Fibroblast of skin of left quadriceps (primary cell): Measurements from ENCODE around the gene ZNF500.

Experiments
- DNase-seq, 2 experiments: peaks; one replicate each; pipeline ENCODE4 v3.0.0-alpha.2; 2013; ENCODE audit warnings: low read depth in 2 of 2

ZNF500 gene

DNA sequence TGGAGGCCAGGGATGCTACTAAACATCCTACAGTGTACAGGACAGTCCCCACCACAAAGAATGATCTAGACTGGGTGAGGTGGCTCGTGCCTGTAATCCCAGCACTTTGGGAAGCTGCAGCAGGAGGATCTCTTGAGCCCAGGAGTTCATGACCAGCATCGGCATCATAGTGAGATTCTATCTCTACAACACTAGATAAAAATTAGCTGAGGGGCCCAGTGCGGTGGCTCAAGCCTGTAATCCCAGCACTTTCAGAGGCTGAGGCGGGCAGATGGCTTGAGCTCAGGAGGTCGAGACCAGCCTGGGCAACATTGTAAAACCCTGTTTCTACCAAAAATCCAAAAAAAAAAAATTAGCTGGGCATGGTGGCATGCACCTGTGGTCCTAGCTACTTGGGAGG, 5.4 kb upstream of the ZNF500 start:
- DNase-seq = no peak

GRCh38 chr16:4771646-4772045, 4.7 kb upstream of the ZNF500 start:
- DNase-seq = no peak

GRCh38 chr16:4769306-4769638, 2.3 kb upstream of the ZNF500 start:
- no peak for DNase-seq

DNA sequence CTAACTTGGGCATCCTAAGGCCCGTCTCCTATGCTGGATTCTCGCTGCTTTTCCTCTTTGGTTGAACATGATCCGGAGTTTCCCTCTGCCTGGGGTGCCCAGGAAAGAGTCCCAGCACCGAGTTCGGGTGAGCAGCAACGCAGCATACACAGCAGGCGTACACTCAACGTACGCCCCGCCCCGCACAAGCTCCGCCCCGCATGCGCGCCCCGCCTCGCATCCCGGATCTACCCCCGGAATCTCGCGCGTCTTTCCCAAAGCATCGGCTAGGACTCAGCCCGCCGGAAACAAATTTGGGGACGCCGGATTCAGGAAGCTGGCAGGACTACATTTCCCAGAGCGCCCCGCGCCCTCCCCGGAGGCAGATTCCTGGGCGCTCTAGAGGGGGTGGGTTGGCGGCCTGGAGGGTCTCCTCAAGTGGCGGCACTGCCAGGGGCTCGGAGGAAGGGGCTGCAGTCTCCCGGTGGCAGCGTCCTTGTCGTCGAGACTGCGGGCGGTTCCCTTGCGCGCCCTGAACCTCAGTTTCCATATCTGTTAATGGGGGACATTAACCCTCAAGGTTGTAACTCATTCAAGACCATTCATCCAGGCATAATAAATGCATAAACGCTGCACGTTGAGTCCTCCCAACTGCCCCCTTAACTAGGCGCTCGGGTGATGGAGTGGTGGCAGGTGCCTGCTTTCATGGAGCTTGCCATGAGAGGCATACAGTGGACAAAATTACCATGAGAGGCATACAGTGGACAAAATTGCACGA, 1.8 kb upstream of the ZNF500 start:
- peak; percentile 90 to 92 for DNase-seq

GRCh38 chr16:4767872-4768548, 1.0 kb upstream of the ZNF500 start:
- DNase-seq = no peak

GRCh38 chr16:4765511-4766474, 1.2 kb downstream of the ZNF500 start:
- no peak for DNase-seq

DNA sequence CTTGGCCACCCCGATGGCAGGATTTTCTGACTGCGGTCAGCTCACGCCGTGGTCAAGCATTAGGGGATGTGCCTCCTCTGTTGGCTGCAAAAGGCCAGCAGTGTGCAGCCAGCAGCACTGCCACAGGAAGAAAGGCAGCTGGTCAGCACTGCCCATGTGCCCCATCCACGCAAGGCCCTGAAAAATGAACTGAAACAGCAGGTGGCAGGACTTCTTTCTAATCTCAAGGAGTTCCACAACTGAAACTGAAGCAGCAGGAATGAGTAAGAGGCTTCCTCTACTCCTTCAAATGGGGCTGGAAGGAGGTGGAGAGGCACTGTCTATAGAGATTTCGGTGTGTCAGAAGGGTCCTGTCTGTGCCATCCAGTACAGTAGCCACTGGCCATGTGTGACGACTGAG, 3.2 kb downstream of the ZNF500 start:
- no peak for DNase-seq

- DNase-seq = no peak
These were observed 4.8 kb downstream of the ZNF500 start for GRCh38 chr16:4762205-4762604.

- no peak for DNase-seq
These were observed 6.6 kb downstream of the ZNF500 start for GRCh38 chr16:4760221-4760910.

- DNase-seq = no peak
These were observed 11.3 kb downstream of the ZNF500 start for GRCh38 chr16:4755687-4756086.

- no peak for DNase-seq
These were observed 12.1 kb downstream of the ZNF500 start for GRCh38 chr16:4754865-4755264.

DNA sequence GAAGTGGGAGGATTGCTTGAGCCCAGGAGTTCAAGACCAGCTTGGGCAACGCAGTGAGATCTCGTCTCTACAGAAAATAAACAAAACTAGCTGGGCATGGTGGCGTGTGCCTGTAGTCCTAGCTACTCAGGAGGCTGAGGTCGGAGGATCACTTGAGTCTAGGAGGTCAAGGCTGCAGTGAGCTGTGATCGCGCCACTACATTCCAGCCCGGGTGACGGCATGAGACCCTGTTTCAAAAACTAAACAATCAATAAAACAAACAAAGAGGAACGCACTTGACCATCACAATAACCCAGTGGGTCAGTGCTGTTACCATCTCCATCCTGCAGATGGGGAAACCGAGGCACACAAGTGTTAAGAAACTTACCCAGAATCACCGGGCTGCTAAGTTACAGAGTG, 13.7 kb downstream of the ZNF500 start:
- no peak for DNase-seq

DNA sequence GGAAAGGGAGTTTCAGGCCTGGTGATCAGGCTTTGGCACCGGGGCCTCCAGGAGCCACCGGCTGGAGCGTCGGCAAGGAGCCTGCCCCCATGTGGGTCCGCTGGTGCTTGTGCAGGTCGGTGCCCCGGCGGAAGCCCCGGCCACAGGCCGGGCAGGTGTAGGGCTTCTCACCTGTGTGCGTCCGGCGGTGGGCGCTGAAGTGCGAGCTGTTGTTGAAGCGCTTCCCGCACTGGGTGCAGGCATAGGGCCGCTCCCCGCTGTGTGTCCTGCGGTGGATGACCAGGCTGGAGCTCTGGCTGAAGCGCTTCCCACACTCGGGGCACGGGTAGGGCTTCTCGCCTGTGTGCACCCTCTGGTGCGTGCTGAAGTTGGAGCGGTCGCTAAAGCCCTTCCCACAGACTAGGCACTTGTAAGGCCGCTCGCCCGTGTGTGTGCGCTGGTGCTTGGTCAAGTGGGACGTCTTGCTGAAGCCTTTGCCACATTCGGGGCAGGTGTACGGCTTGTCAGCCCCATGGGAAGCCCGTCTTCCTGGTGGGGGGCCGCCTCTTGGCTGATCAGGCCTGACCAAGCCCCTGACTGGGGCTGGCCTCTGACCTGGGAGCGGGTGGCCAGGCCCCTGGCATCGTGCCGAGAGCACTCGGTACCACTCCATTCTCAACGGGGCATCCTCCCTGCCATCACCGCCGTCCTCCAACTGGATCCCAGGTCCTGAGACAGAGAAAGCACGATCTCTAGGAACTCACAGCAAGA, 14.4 kb downstream of the ZNF500 start:
- no peak for DNase-seq

DNA sequence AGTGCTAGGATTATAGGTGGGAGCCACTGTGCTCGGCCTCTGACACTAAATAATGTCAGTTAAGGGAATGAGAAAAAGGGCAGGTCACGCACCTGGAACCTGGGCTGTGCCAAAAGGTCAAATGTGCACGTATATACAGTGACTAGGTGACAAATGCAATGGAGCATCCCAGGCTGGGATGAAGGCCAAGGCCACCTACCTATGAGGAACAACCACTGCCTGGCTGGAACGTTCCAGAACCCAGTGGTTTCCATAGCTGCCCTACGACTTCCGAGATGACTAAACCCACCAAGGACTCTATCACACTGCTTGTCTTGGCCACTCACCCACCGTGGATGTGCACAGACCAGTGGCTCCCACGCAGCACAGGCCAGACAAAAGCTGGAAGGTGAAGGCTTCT, 16.1 kb downstream of the ZNF500 start:
- no peak for DNase-seq

GRCh38 chr16:4749700-4750257, 17.2 kb downstream of the ZNF500 start:
- no peak for DNase-seq

DNA sequence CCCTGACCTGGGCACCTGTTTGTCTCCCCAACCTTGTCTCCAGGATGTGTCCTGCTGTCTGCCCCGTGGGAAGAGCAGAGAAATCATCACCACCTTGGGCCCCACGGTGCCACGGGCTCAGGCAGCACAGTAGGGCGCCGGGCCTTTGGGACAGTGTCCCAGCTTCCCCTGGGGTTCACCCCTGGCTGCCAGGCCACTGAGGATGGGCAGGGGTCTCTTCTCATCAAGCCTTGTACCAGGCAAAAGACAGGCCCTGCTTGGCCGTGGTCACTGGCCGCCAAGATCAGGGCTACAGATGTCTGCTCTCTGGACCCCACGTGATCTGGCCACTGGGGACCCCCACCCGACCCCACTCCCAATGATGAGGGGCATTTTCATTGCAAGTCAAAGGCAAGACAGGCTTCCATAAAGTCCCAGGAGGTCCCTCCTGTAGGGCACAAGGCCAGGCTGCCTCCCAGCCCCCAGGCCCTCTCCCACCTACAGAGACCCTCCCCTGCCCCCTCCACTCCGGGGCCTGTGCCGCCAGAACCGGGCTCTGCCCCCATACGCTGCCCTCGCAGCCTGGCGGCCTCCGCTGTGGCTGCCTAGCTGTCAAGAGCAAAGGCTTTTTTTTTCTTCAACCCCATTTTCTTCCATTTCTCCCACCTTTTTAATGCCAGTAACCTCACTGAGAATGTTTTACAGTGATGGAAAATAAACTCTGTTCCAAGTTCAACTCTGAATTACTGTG, 18.1 kb downstream of the ZNF500 start:
- no peak for DNase-seq

DNA sequence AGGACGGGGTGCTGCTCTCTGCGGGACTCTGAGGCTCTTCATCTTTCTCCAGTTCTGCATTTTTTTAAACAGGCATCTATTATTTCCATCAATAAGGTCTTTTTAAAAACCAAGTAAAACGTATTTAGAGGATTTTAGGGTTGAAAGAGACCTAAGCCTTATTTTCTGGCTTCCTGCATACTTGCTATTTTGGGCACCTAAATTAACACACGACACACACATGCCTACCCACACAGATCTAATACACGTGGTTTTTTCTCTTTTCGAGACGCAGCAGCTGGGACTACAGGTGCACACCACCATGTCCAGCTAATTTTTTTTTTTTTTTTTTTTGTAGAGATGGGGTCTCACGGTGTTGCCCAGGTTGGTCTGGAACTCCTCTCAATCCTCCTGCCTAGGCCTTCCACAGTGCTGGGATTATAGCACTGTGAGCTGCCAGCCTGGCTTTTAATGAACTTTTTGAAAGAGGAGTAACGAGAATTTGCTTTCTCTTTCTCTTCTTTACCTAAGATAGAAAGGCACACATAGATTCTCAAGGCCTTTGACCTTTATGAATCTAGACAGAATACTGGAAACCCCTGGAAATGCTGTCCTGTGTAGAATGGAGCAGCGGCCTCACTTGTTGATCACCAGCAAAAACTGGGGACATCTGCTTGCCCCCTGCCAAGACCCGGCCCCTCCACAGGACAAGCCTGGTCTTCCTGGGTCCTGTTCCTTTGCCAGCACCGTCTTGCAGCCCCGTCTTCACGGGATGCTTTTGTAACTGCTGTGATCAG, 18.9 kb downstream of the ZNF500 start:
- DNase-seq = no peak

DNA sequence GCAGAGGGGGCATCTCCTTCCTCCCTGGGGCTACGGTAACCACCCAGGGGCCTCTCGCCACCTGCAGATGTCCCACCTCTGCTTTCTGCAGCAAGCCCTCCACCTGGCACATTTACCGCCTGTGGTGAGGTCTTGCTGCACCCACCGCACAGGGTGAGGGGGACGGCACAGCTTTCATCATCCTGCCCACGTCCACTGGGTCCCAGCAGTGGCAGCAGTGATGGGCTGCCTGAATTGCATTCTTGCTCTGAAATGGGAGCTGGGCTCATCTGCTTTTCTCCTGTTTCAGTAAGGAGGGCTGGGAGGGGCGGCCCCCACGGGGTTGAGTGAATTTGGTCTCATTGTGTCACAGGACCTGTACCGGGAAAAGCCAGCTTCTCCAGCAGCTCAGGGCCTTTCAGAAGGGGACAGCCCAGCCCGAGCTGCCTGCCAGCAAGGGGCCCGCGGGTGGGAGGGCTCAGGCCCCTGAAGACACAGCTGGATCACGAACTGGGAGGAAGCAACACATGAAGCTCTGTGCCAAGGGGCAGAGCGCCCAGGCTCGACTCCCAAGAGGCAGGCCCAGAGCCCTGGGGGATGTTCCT, 19.9 kb downstream of the ZNF500 start:
- DNase-seq = no peak

DNA sequence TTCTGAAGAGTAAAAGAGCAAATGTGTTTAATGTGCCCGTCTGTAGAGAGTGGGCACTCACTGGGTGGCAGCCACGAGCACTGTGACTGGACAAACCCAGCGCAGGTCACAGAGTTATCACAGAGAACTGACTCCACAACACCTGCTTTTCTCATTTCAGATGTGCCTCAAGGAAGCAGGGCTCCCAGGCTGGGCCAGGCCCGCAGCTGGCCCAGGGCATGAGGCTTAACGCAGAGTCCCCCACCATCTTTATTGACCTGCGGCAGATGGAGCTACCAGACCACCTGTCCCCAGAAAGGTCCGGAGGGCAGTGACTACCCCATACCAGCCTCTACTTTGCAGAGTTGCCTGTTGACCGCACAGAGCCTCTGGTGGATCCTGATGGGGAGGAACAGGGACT, 20.7 kb downstream of the ZNF500 start:
- no peak for DNase-seq
